Fibroblast of the conjunctiva (primary cell): ENCODE measurements around the gene AP3B1.
A peak's percentile ranks its signal among the peaks of the same experiment; 100 is the strongest.

Experiments used
- DNase-seq: peaks from one replicate; pipeline ENCODE4 v3.0.0-alpha.2; 2010; ENCODE audit warnings: low read depth

Gene AP3B1

GRCh38 chr5:78288246-78288645 is 6.3 kb downstream of the AP3B1 start:
- no peak for DNase-seq

- peak; percentile 26 for DNase-seq
Measured at GRCh38 chr5:78287833-78288232, 6.7 kb downstream of the AP3B1 start.

GRCh38 chr5:78287169-78287568 is 7.3 kb downstream of the AP3B1 start:
- DNase-seq = no peak

GRCh38 chr5:78286290-78286689 is 8.2 kb downstream of the AP3B1 start:
- no peak for DNase-seq

GRCh38 chr5:78283802-78284201 is 10.7 kb downstream of the AP3B1 start:
- DNase-seq = no peak

GRCh38 chr5:78283105-78283504 is 11.4 kb downstream of the AP3B1 start:
- DNase-seq = no peak

- DNase-seq = no peak
Measured at GRCh38 chr5:78280261-78280660, 14.2 kb downstream of the AP3B1 start.

- no peak for DNase-seq
Measured at GRCh38 chr5:78279194-78279593, 15.3 kb downstream of the AP3B1 start.

- no peak for DNase-seq
Measured at GRCh38 chr5:78277715-78278114, 16.8 kb downstream of the AP3B1 start.

- no peak for DNase-seq
Measured at GRCh38 chr5:78275998-78276543, 18.4 kb downstream of the AP3B1 start.

- DNase-seq = no peak
Measured at GRCh38 chr5:78274540-78275197, 19.8 kb downstream of the AP3B1 start.

GRCh38 chr5:78273436-78273835 is 21.1 kb downstream of the AP3B1 start:
- DNase-seq = no peak

- no peak for DNase-seq
Measured at GRCh38 chr5:78271766-78272165, 22.7 kb downstream of the AP3B1 start.

- DNase-seq = no peak
Measured at GRCh38 chr5:78269088-78269703, 25.3 kb downstream of the AP3B1 start.

- DNase-seq = no peak
Measured at GRCh38 chr5:78268356-78268755, 26.1 kb downstream of the AP3B1 start.

- no peak for DNase-seq
Measured at GRCh38 chr5:78265163-78265562, 29.3 kb downstream of the AP3B1 start.

- DNase-seq = no peak
Measured at GRCh38 chr5:78264600-78264999, 29.9 kb downstream of the AP3B1 start.

GRCh38 chr5:78260771-78261170 is 33.7 kb downstream of the AP3B1 start:
- DNase-seq = no peak

GRCh38 chr5:78253201-78253600 is 41.3 kb downstream of the AP3B1 start:
- DNase-seq = no peak

GRCh38 chr5:78252715-78253114 is 41.8 kb downstream of the AP3B1 start:
- DNase-seq = no peak

- no peak for DNase-seq
Measured at GRCh38 chr5:78251663-78252284, 42.7 kb downstream of the AP3B1 start.

GRCh38 chr5:78245136-78245535 is 49.4 kb downstream of the AP3B1 start:
- no peak for DNase-seq

GRCh38 chr5:78243639-78244038 is 50.9 kb downstream of the AP3B1 start:
- DNase-seq = no peak
